ENCODE measurements around the gene SLC4A7. TPM values are rescaled to one million over a fixed set of nuclear protein-coding genes. Genes with fewer than 3 reads are reported as not detected.

SLC4A7 gene
- total and polyA plus RNA-seq, 10 of the 15 experiments (the other 5 are each of a cell fraction or from before 2014, with no cell fraction given): 4.4 to 41.4 (median 18.3) TPM

GRCh38 chr3:27485866-27486265 lies 1.7 kb upstream of the SLC4A7 start (continued):
- TF ChIP-seq ZNF687 (IDR thresholded peaks at IDR 0.05): no peak

- ChIA-PET CTCF (interaction anchor here (0.7 to 2.3 kb wide), 3 partner anchors 125 to 193 kb away, joined by 3 to 9 read pairs (median 3); no protein-coding TSS in a partner anchor), POLR2A (interaction anchor here (1.0 kb wide), 2 partner anchors 10 to 198 kb away, joined by 3 to 6 read pairs; no protein-coding TSS in a partner anchor), RAD21 (ENCODE audit: unreplicated experiment) (interaction anchor here (0.6 to 0.9 kb wide), 3 partner anchors 134 to 194 kb away, joined by 3 to 7 read pairs (median 3); no protein-coding TSS in a partner anchor), SMC1A (ENCODE audit: uncharacterized antibody, unreplicated experiment) (interaction anchor here (1.0 to 1.6 kb wide), 4 partner anchors 11 to 134 kb away, joined by 3 to 4 read pairs (median 3); no protein-coding TSS in a partner anchor)
- in situ Hi-C loops (cut with MboI): loop anchor here (10.0 kb wide), 1 partner anchor 861 kb away; the partner anchor contains the start of genes AZI2 and ZCWPW2
- Histone ChIP-seq H4K20me1 (ENCODE audit: control insufficient read depth, insufficient read depth) (no peaks in the 10 kb centered on the region), H3K9ac (ENCODE audit: control insufficient read depth, insufficient read depth, low read length) (peak overlapping the region; percentile 82), H3K4me2 (ENCODE audit: control insufficient read depth, insufficient read depth) (peak overlapping the region; percentile 72), H2AFZ (ENCODE audit: control insufficient read depth, low read depth, low read length) (peak overlapping the region; percentile 89), H3K27me3 (replicated peaks in 1 of 2; ENCODE audit: control insufficient read depth in 2 of 2, insufficient read depth in 2 of 2, low read length in 1 of 2) (no peaks in the 10 kb centered on the region), H3K4me1 (ENCODE audit: control insufficient read depth, insufficient read depth, low read length) (peaks cover 6% of the 10 kb centered on the region), H3K4me3 (peak overlapping the region; percentile 88), H3K27ac (ENCODE audit: control insufficient read depth, insufficient read depth) (peak overlapping the region; percentile 77), H3K9me3 (replicated peaks; ENCODE audit: control insufficient read depth, insufficient read depth, low read length) (no peaks in the 10 kb centered on the region), H3K36me3 (ENCODE audit: control insufficient read depth in 2 of 2, insufficient read depth in 2 of 2, low read length in 1 of 2) (no peaks in the 10 kb centered on the region), H3K79me2 (ENCODE audit: control insufficient read depth, insufficient read depth, low read length) (peaks cover 56% of the 10 kb centered on the region)
- intact Hi-C loops (cut with micrococcal nuclease; ENCODE audit: unreplicated experiment): loop anchor here (1.0 to 10.0 kb wide), 5 partner anchors 49 to 861 kb away; partner anchors contain the start of genes AZI2, CMC1 and ZCWPW2
- DNase-seq (ENCODE audit: low read depth, low spot score) (peak; percentile 32), FAIRE-seq (no peak), ATAC-seq (peak; percentile 28)
- 2% methylated on average over 39 of the region's 75 CpGs for WGBS (ENCODE audit: insufficient coverage, insufficient replicate concordance, low lambda C conversion rate, missing lambda C conversion rate)
- no TSS peak for BruUV-seq (replicated peaks)
- TF ChIP-seq YY1 (IDR thresholded peaks at IDR 0.05; ENCODE audit: low read depth, low read length) (0 out of 2 replicates have a peak, but pooled peaks have one; percentile 15), GABPA (IDR thresholded peaks at IDR 0.05; ENCODE audit: low read depth) (no peak), E4F1 (IDR thresholded peaks at IDR 0.05; ENCODE audit: borderline replicate concordance, partially characterized antibody) (no peak), GATAD2B (conservative IDR thresholded peaks at IDR 0.05; ENCODE audit: low read depth) (0 out of 2 replicates have a peak, but pooled peaks have one; percentile 34), SUZ12 (IDR thresholded peaks at IDR 0.05; ENCODE audit: unreplicated experiment) (no peak), KDM1A (IDR thresholded peaks at IDR 0.05; ENCODE audit: borderline replicate concordance) (no peak), CHD4 (IDR thresholded peaks at IDR 0.05) (no peak), IKZF1 (conservative IDR thresholded peaks at IDR 0.05) (peak; percentile 32; the same call in 1 of the 2 replicates), BACH1 (IDR thresholded peaks at IDR 0.05; ENCODE audit: borderline replicate concordance) (peak; percentile 16; the same call in 1 of the 2 replicates), EZH2 (IDR thresholded peaks at IDR 0.05; ENCODE audit: borderline replicate concordance, control insufficient read depth, low read depth, low read length) (no peak), HDGF (IDR thresholded peaks at IDR 0.05) (0 out of 2 replicates have a peak, but pooled peaks have one; percentile 21), IKZF2 (IDR thresholded peaks at IDR 0.05) (peak; percentile 46 to 54), RCOR1 (conservative IDR thresholded peaks at IDR 0.05; ENCODE audit: low read depth, low read length) (no peak)
Observed at GRCh38 chr3:27483117-27484014, 818 bp downstream of the SLC4A7 start.

Data from GM12878 (cell line).